GM21515 (cell line): Measurements from ENCODE around the gene NKAIN4.

ENCODE experiments used
- ATAC-seq: cut with Tn5 transposase; IDR thresholded peaks from one replicate; pipeline ENCODE4 v1.9.1; 2021; ENCODE audit not compliant: unreplicated experiment

NKAIN4 gene

GRCh38 chr20:63254232-63254605 is at the start of gene NKAIN4:
Gene NKAIN4 (minus strand): TSS chr20:63254463. CDS start chr20:63254450, 13 bp downstream.
- ATAC-seq = no peak

- ATAC-seq = no peak
These were observed 48.9 kb upstream of the NKAIN4 start for GRCh38 chr20:63303095-63303666.

- ATAC-seq = no peak
These were observed 47.4 kb upstream of the NKAIN4 start for GRCh38 chr20:63301671-63302070.

- ATAC-seq = no peak
These were observed 44.6 kb upstream of the NKAIN4 start for GRCh38 chr20:63298731-63299312.

GRCh38 chr20:63297796-63298572 is 43.7 kb upstream of the NKAIN4 start:
- no peak for ATAC-seq

- ATAC-seq = no peak
These were observed 43.1 kb upstream of the NKAIN4 start for GRCh38 chr20:63297371-63297781.

- ATAC-seq = no peak
These were observed 42.5 kb upstream of the NKAIN4 start for GRCh38 chr20:63296531-63297299.

GRCh38 chr20:63295846-63296245 is 41.6 kb upstream of the NKAIN4 start:
- no peak for ATAC-seq

- no peak for ATAC-seq
These were observed 41.2 kb upstream of the NKAIN4 start for GRCh38 chr20:63295422-63295821.

- no peak for ATAC-seq
These were observed 40.8 kb upstream of the NKAIN4 start for GRCh38 chr20:63295018-63295417.

GRCh38 chr20:63294536-63294900 is 40.3 kb upstream of the NKAIN4 start:
- ATAC-seq = no peak

- ATAC-seq = no peak
These were observed 39.7 kb upstream of the NKAIN4 start for GRCh38 chr20:63293871-63294535.

- no peak for ATAC-seq
These were observed 39.2 kb upstream of the NKAIN4 start for GRCh38 chr20:63293456-63293855.

- no peak for ATAC-seq
These were observed 38.6 kb upstream of the NKAIN4 start, which contains the start of gene COL20A1 for GRCh38 chr20:63292904-63293303. Gene COL20A1 (plus strand): TSS chr20:63293186. CDS start chr20:63295108, 1,922 bp downstream.

- ATAC-seq = no peak
These were observed 38.0 kb upstream of the NKAIN4 start for GRCh38 chr20:63292292-63292701.

GRCh38 chr20:63291811-63292210 is 37.5 kb upstream of the NKAIN4 start:
- no peak for ATAC-seq

- ATAC-seq = no peak
These were observed 36.6 kb upstream of the NKAIN4 start for GRCh38 chr20:63290677-63291472.

- ATAC-seq = no peak
These were observed 35.9 kb upstream of the NKAIN4 start for GRCh38 chr20:63290136-63290676.

- ATAC-seq = no peak
These were observed 35.3 kb upstream of the NKAIN4 start for GRCh38 chr20:63289311-63290135.
